ENCODE data around the gene GRIP1. TPM values are rescaled to one million over a fixed set of nuclear protein-coding genes. Genes with fewer than 3 reads are reported as not detected.

Gene GRIP1, protein sequence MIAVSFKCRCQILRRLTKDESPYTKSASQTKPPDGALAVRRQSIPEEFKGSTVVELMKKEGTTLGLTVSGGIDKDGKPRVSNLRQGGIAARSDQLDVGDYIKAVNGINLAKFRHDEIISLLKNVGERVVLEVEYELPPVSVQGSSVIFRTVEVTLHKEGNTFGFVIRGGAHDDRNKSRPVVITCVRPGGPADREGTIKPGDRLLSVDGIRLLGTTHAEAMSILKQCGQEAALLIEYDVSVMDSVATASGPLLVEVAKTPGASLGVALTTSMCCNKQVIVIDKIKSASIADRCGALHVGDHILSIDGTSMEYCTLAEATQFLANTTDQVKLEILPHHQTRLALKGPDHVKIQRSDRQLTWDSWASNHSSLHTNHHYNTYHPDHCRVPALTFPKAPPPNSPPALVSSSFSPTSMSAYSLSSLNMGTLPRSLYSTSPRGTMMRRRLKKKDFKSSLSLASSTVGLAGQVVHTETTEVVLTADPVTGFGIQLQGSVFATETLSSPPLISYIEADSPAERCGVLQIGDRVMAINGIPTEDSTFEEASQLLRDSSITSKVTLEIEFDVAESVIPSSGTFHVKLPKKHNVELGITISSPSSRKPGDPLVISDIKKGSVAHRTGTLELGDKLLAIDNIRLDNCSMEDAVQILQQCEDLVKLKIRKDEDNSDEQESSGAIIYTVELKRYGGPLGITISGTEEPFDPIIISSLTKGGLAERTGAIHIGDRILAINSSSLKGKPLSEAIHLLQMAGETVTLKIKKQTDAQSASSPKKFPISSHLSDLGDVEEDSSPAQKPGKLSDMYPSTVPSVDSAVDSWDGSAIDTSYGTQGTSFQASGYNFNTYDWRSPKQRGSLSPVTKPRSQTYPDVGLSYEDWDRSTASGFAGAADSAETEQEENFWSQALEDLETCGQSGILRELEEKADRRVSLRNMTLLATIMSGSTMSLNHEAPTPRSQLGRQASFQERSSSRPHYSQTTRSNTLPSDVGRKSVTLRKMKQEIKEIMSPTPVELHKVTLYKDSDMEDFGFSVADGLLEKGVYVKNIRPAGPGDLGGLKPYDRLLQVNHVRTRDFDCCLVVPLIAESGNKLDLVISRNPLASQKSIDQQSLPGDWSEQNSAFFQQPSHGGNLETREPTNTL
- 3.7 and 5.0 TPM in 2 replicates for total RNA-seq (2014; rRNA removed; shearing (Covaris generic); ENCODE audit: low replicate concordance)

DNA sequence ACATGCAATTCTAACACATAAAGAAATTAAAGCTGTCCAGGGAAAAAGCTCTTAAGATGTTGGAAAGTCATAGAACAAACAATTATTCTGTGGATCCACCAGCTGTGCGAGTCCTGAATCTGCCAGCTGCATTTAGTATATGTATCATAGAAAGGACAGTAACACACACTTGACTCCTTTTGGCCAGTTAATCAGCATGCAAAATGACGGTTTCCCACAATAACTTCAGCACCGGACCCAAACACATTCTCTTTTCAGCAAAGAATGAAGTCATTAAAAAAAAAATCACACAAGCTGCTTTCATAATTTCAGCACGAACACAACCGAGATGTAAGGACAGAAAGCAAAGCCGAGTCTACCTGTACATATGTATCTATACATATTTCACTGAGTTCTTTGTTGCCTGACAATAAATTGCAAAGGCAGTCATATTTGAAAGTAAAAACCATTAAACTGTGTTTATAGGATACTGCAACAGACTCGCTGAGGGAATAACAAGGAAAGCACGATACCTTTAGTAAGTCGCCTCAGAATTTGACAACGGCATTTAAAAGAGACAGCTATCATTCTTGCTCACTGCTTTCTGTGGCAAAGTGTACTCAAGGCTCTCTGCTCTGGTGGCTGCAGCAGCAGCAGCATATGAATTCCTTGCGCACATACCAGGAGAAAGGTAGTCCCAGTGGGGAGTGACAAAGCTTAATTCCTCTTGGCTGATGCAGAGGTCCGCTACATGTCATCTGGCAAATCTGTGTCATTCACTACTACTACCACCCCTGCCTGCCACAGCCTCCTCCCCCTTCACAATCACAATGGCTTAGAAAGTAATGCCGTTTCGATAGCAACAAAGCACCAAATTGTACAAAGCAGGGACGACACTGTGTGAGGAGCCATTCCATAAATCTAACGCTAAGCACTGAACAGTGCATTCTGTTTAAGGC lies at the start of gene GRIP1:
GRIP1 (minus strand) TSS at position 739 of the 938 bp plus-strand sequence; CDS start at position 567, 172 bp downstream.
- DNase-seq (ENCODE audit: low read depth): no peak
- in situ Hi-C loops (cut with HindIII; ENCODE audit: low pct_unique_long_range_greater_than_20kb, low sequenced_read_pairs): no loop called here

DNA sequence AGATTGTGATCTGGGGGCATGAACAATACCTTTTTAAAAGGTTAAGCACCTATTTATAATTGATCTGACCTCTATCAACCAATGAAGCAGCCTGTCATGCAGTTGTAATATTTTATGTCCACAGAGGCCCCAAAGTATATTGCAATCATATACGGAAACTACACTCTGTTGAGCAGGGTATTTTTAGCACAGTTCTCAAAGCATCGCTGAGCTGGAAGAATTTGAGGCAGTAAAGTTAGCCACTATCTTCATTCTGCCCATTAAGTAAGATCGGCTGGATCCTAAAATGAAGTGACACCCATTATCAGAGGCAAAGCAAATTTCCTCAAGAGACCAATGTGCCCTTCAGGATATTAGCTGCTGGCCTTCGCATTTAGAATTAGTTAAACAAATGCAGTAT lies 47.7 kb upstream of the GRIP1 start:
- in situ Hi-C loops (cut with HindIII; ENCODE audit: low pct_unique_long_range_greater_than_20kb, low sequenced_read_pairs): no loop called here
- DNase-seq (ENCODE audit: low read depth): no peak

DNA sequence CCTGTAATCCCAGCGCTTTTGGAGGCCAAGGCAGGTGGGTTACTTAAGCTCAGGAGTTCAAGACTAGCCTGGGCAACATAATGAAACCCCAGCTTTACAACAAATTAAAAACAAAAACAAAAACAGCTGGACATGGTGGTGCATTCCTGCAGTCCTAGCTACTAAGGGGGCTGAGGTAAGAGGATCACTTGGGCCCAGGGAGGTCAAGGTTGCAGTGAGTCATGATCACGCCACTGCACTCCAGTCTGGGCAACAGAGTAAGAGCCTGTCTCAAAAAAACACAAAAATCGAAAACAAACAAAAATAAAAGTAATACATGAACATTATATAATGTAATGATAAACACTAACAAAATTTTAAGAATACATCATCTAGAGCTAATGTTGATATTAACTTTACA lies 46.2 kb upstream of the GRIP1 start:
- in situ Hi-C loops (cut with HindIII; ENCODE audit: low pct_unique_long_range_greater_than_20kb, low sequenced_read_pairs): no loop called here
- no peak for DNase-seq (ENCODE audit: low read depth)

DNA sequence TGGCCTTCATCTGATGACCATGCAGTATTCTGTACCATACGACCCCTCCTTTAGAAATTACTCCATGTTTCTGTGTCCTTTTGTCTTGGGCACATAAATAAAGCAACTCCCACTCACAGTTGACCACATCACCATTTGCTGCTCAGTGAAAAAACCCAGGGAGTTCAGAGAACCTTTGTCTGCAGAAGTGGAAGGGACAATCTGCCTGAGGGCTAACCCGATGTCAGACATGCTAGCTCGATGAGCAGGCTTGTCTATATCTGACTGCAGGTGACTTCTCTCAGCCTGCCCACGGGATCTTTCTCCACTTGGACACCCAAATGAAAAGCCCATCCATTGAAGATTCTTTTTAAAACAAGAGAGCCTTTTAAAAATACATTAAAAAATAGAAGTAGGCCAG lies 45.7 kb upstream of the GRIP1 start:
- in situ Hi-C loops (cut with HindIII; ENCODE audit: low pct_unique_long_range_greater_than_20kb, low sequenced_read_pairs): no loop called here

DNA sequence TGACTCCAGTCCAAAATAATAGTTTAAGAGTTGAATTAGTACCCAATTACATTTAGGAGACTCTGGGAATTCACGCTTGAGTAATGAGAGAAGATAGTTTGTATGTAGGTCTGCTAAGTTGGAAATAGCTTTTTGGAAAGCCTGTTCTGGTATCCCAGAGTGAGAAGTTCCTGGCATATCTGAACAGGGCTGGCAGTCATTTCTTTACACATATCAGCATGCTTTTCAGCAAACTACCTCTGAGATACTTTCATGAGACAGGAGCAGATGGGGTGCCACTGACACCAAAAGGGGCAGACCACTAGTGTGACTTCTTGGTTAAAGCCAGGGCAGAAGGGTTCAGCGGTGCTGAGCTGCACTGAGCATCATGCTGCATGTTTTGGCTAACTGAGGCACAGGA lies 45.1 kb upstream of the GRIP1 start:
- DNase-seq (ENCODE audit: low read depth): no peak
- in situ Hi-C loops (cut with HindIII; ENCODE audit: low pct_unique_long_range_greater_than_20kb, low sequenced_read_pairs): no loop called here

More for the DNA sequence above, 45.7 kb upstream of the GRIP1 start:
- DNase-seq (ENCODE audit: low read depth): no peak

DNA sequence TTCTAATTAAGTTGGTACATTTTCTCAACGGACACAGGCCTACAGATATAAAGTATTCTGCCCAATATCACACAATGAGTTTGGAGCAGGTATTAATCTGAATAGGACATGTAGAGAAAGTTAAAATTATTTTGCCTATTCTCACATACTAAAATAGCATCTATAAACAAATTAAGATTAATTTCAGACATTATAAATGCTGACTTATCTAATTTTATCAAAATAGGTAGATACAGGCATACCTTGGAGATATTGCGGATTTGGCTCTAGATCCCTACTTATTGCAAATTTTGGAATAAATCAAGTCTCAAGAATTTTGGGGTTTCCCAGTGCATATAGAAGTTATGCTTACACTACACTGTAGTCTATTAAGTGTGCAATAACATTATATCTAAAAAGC lies 41.0 kb upstream of the GRIP1 start:
- no peak for DNase-seq (ENCODE audit: low read depth)
- in situ Hi-C loops (cut with HindIII; ENCODE audit: low pct_unique_long_range_greater_than_20kb, low sequenced_read_pairs): no loop called here

DNA sequence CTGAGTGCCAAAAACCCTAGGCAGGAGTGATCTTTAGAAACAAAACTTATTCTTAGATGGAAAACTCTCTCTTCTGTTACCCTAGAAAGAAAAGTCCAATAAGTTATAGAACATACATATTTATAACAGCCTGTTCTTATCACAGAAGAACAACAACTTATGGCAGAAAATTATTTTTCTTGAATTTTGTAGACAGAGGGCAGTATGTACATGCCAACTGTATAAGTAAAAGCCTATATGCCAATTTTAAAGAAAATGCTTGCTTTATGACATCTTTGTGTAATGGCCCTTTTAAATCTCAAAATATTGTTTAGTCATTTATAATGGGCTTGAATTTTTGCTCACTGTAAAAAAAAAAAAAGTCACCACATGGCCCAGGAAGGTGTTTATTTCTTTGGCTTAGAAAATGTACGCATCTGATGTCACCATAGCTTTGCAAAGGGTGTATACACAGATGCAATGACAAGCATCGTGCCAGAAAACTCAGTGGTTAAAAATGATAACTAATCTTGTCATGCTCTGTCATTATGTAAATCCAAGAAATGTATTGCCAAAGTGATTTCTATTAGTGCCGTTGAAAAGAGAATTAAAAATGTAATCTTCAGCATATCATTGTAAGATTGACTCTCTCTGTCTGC lies 38.3 kb upstream of the GRIP1 start:
- in situ Hi-C loops (cut with HindIII; ENCODE audit: low pct_unique_long_range_greater_than_20kb, low sequenced_read_pairs): no loop called here
- DNase-seq (ENCODE audit: low read depth): no peak

DNA sequence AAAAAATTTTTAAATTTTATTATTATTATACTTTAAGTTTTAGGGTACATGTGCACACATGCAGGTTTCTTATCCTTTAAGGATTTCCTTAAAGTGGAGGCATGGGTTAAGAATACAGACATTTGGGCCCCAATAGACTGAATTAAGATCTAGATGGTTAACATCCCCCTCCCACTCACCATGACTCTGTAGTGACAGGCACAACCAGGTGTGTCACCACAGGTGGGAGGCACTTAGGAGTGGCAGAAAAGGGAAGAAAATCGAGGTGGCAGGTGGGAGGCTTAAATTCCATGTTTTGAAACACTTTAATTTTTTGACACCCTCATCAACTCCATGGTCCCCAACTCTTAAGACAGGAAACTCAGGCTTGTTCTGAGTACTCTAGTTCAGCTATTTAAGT lies 37.6 kb upstream of the GRIP1 start:
- in situ Hi-C loops (cut with HindIII; ENCODE audit: low pct_unique_long_range_greater_than_20kb, low sequenced_read_pairs): no loop called here
- DNase-seq (ENCODE audit: low read depth): no peak

DNA sequence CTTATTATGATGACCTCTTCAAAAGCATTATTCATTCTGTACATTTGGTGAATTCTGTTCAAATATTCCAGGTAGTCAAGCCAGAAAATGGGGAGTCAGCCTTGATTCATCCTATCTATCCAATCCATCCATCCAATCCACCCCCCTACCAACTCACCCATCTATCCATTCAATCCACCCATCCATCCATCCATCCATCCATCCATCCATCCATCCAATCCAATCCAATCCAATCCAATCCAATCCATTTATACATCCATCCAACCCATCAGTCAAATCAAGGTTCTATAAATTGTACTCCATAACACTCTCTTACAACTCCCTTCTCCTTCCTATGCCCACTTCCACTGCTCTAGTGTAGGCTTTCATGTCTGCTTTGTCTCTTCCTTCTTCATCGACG lies 35.8 kb upstream of the GRIP1 start:
- in situ Hi-C loops (cut with HindIII; ENCODE audit: low pct_unique_long_range_greater_than_20kb, low sequenced_read_pairs): no loop called here

DNA sequence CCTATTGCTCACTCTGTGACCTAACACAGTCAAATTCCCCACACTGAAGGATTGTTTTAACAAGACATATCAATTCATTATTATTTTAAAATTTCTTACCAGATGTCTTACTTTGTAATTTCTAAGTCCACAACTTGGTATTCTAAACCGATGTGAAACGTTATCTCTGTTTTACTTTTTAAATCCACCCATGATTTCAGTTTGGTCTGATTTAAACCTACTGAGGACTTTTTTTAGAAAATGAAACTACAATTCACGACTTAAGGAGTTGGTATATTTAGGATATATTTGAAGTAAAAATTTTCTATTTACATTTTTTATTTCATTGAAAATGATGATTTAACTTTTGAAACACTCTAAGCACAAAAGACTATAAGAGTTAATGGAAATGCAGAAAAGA lies 35.1 kb upstream of the GRIP1 start:
- in situ Hi-C loops (cut with HindIII; ENCODE audit: low pct_unique_long_range_greater_than_20kb, low sequenced_read_pairs): no loop called here
- DNase-seq (ENCODE audit: low read depth): no peak

More for the DNA sequence above, 35.8 kb upstream of the GRIP1 start:
- DNase-seq (ENCODE audit: low read depth): no peak

DNA sequence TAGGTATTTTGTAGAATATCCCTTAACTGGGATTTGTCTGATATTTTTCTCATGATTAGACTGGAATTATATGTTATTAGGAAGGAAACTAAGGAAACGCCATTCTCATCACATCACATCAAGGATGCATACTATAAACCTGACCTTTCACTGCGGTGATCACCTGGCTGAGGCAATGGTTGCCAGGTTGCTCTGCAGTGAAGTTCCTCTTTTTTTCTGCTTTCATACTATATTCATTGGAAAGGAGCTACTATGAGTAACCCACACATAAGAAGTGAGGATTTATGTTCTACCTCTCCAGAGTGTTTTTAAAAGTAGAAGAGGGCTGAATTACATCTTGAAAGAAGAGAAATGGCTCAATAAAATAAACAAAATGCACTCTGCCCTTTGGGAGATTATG lies 31.0 kb upstream of the GRIP1 start:
- DNase-seq (ENCODE audit: low read depth): no peak
- in situ Hi-C loops (cut with HindIII; ENCODE audit: low pct_unique_long_range_greater_than_20kb, low sequenced_read_pairs): no loop called here

DNA sequence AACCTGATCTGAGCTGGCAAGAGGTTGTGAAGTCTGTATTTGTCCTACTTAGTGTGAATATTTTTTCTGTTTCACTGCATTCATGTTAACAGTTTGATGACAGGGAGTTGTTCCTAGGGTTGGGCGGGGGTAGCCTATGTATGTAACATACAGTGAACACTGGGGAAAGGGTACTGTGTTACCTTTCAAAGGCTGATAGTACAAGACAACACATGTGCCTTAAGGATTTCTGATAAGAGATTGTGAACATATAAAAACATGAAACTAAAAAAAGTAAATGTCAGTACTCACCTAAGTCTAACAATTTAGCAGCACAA lies 30.5 kb upstream of the GRIP1 start:
- no peak for DNase-seq (ENCODE audit: low read depth)
- in situ Hi-C loops (cut with HindIII; ENCODE audit: low pct_unique_long_range_greater_than_20kb, low sequenced_read_pairs): no loop called here

DNA sequence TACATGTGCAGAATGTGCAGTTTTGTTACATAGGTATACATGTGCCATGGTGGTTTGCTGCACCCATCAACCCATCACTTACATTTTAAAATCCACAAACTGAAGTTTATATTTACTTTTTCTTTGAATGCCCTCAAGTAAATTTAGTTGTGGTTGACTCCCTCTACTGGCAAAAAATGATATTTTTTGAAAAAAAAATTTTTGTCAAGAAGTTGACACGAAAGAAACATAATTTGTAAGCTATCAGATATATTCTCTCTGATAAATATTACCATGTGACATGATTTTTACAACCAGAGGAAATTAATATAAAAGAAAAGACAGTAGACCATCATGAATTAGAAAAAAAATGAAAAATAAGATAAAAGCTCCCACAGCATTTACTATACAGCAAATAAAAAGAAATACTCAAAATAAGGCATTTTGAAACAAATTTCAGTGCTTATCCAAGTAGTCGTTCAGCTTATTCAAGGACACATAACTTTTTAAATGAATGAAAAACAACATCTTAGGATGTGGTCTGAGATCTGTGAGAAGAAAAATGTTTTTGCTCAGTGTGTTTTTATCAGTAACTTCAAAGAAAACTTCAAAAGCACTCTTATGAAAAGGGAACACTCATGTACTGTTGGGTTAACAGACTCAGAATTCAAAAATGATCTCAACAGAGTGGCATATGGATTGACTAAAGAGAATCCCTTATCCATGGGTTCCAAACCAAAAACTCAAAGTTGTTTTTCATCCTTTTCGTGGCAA lies 30.0 kb upstream of the GRIP1 start:
- DNase-seq (ENCODE audit: low read depth): peak; percentile 25
- in situ Hi-C loops (cut with HindIII; ENCODE audit: low pct_unique_long_range_greater_than_20kb, low sequenced_read_pairs): no loop called here

DNA sequence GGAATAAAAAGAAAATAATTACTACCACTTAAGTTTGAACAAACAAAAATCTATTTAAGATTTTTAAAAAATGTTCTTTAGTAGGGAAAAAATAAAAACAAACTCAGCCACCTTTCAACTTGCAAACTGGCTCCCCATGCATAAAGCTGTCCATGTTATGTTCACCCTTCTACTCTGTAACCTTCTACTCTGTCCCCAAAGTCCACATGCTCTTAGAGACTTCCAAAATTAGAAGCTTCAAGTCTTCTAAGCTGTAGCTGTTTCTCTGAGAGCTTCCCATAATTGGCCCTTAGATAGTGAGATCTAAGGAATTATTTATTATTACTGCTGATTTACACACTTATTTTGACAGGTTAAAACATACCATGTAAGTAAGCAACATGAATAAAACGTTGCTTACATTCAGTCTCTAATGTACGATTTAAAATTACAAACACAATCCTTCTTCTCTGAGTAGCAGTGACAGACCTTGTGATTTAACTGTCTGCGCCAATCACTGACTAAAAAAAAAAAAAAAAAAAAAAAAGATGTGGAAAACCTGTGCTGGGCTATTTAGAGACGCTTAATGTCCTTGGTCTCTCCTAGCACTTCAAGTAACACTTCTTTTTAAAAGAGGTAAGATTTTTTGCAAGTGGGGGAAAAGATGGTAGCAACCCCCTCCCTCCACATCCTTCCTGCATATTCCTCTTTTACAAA lies 28.3 kb upstream of the GRIP1 start:
- in situ Hi-C loops (cut with HindIII; ENCODE audit: low pct_unique_long_range_greater_than_20kb, low sequenced_read_pairs): no loop called here
- DNase-seq (ENCODE audit: low read depth): no peak

DNA sequence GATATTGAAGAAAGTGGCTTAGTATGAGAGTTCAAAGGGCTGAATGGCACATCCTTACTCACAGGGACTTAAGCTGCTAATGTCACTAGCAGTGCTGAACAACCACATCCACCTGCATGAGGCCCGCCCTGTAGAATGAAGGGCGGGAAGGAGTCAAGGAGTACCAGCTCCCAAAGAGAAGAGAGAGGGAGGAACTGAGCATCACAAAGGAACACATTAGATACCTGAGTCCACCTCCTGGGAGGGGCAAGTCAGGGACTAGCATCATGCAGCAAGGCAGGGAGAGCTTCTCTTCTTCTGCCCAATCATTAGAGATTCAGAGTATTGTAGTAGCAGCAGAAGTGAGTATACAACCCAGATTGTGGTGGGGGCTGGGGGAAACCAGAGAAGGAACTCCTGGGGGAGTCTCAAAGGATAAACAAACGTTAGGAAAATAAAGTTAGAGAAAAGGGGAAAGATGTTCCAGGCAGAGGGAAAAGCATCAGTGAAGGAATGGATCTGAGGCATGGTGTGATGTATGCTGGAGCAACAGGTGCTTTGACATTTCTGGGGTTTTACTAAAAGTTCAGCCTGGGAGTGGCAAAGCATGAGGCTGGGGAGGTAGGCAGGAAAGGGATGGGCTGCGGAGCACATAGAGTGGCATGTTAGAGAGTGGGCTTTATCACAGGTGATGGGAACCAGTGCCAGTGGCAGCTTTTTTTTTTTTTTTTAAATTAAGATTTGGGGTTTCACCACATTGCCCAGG lies 21.0 kb upstream of the GRIP1 start:
- in situ Hi-C loops (cut with HindIII; ENCODE audit: low pct_unique_long_range_greater_than_20kb, low sequenced_read_pairs): no loop called here
- no peak for DNase-seq (ENCODE audit: low read depth)

DNA sequence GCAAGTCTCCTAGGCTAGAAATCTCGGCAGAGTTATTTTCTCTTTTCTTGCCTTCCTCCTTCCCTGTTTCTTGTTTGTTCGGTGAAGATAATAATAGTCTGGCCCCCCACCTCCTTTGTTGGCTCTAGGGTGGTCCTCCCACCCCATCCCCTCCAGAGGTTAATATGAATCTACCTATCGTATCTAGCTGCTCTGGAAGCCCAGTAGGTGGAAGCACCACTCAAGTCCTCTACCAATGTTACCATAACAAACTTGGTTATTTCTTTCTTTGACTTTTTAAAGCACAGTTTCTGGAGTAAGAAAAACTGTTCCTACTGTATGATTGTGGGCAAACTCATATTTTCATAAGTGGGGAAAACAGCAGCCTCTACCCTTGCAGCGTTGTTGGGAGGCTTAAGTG lies 19.7 kb upstream of the GRIP1 start:
- in situ Hi-C loops (cut with HindIII; ENCODE audit: low pct_unique_long_range_greater_than_20kb, low sequenced_read_pairs): no loop called here
- DNase-seq (ENCODE audit: low read depth): no peak
